SK-N-SH treated with all-trans-retinoic acid at 6 μM for 48 hours (cell line): ENCODE measurements around the gene CEP295NL.

ENCODE experiments used
- ARNTL ChIP-seq: fragments of 450-650 bp; formaldehyde crosslinking; IDR thresholded peaks from 2 replicates; pipeline ENCODE4 v1.5.0; 2020; ENCODE audit warnings: low read depth, mild to moderate bottlenecking, moderate library complexity, borderline replicate concordance
- BACH2 ChIP-seq: fragments of 250-450 bp; sonication (Bioruptor Pico); IDR thresholded peaks from 2 replicates; pipeline ENCODE4 v1.9.0; 2021; ENCODE audit warnings: mild to moderate bottlenecking, borderline replicate concordance
- ESRRG ChIP-seq: fragments of 250-450 bp; sonication (Bioruptor Pico); IDR thresholded peaks from 2 replicates; pipeline ENCODE4 v1.6.1; 2021; ENCODE audit warnings: mild to moderate bottlenecking
- POU6F1 ChIP-seq: fragments of 250-450 bp; sonication (Bioruptor Pico); IDR thresholded peaks from 2 replicates; pipeline ENCODE4 v1.8.0; 2021; ENCODE audit warnings: low read depth, mild to moderate bottlenecking, moderate library complexity, borderline replicate concordance
- ZFP3 ChIP-seq: fragments of 250-450 bp; sonication (Bioruptor Pico); IDR thresholded peaks from 2 replicates; pipeline ENCODE4 v1.5.0; 2020; ENCODE audit warnings: mild to moderate bottlenecking, moderate library complexity
- ZFP30 ChIP-seq: fragments of 450-650 bp; formaldehyde crosslinking; IDR thresholded peaks from 2 replicates; pipeline ENCODE4 v1.5.0; 2022; ENCODE audit warnings: mild to moderate bottlenecking, moderate library complexity

- TF ChIP-seq POU6F1 (CRISPR knock-in tag) (no peak), BACH2 (CRISPR knock-in tag) (no peak), ARNTL (CRISPR knock-in tag) (no peak), ZFP30 (CRISPR knock-in tag) (no peak), ZFP3 (CRISPR knock-in tag) (no peak), ESRRG (CRISPR knock-in tag) (no peak)
Observed at GRCh38 chr17:78905116-78905515, 2.1 kb upstream of the CEP295NL start.
